Right atrium auricular region (tissue), 2 donors: ENCODE results near the gene DNMT3A. TPM values are rescaled to one million over a fixed set of nuclear protein-coding genes. Genes with fewer than 3 reads are reported as not detected.

Experiments used
- DNase-seq: peaks from one replicate; pipeline ENCODE4 v3.0.0-alpha.2; 2019; ENCODE audit warnings: low spot score
- H3K27ac ChIP-seq, 2 donors: fragments of 200-600 bp; sonication (generic); 1 replicate in 1 of 2; 2 replicates in 1 of 2; pipeline ENCODE4 v1.5.1; 2016 to 2019
- H3K27me3 ChIP-seq, 2 donors: fragments of 200-600 bp; sonication (generic); one replicate each; pipeline versions ENCODE4 v1.5.1 to v1.6.0; 2017 to 2019
- H3K36me3 ChIP-seq: fragments of 200-600 bp; sonication (generic); one replicate; pipeline ENCODE4 v1.5.1; 2016
- H3K4me1 ChIP-seq, 2 donors: fragments of 200-600 bp; sonication (generic); one replicate each; pipeline versions ENCODE4 v1.5.1 to v1.6.0; 2017 to 2019
- H3K4me3 ChIP-seq, 2 donors: fragments of 200-600 bp; sonication (generic); 1 replicate in 1 of 2; 2 replicates in 1 of 2; pipeline ENCODE4 v1.5.1; 2017 to 2019; ENCODE audit warnings: mild to moderate bottlenecking in 1 of 2, moderate library complexity in 1 of 2
- H3K9me3 ChIP-seq, 2 donors: fragments of 200-600 bp; sonication (generic); one replicate each; pipeline ENCODE4 v1.5.1; 2019
- CTCF ChIP-seq, 2 donors: fragments of 200-600 bp; sonication (generic); IDR thresholded peaks; one replicate each; pipeline ENCODE4 v1.5.1; 2019; ENCODE audit warnings: antibody characterized with exemption in 2 of 2
- total RNA-seq, 2 donors: library from RNA; depleted of rRNA; stranded (reverse); fragments of >200 nt; gene quantifications; one replicate each; pipeline ENCODE4 v1.1.0, GENCODE V29; 2016

DNMT3A gene
- total RNA-seq, 2 donors from 2014 or later = 6.0 to 8.1 TPM

GRCh38 chr2:25330937-25331336 lies 10.8 kb downstream of the DNMT3A start:
- Histone ChIP-seq H3K36me3 (peaks cover 13% of the 10 kb centered on the region), H3K27ac (no peak overlapping the region), H3K4me1 (peaks cover 0 to 74% of the 10 kb centered on the region in 2 donors), H3K9me3 (peaks cover 7% of the 10 kb centered on the region in 2 donors), H3K4me3 (no peak overlapping the region), H3K27me3 (no peaks in the 10 kb centered on the region)
- no peak for DNase-seq
- no peak for TF ChIP-seq CTCF (IDR thresholded peaks at IDR 0.05)

GRCh38 chr2:25330273-25330672 lies 11.5 kb downstream of the DNMT3A start:
- Histone ChIP-seq H3K4me1 (peaks cover 0 to 72% of the 10 kb centered on the region in 2 donors), H3K27ac (no peak overlapping the region), H3K4me3 (no peak overlapping the region), H3K27me3 (no peaks in the 10 kb centered on the region), H3K9me3 (peaks cover 7% of the 10 kb centered on the region in 2 donors), H3K36me3 (peaks cover 13% of the 10 kb centered on the region)
- TF ChIP-seq CTCF (IDR thresholded peaks at IDR 0.05) = no peak
- DNase-seq = no peak

GRCh38 chr2:25328152-25329085 lies 13.3 kb downstream of the DNMT3A start:
- Histone ChIP-seq H3K27ac (peak overlapping the region in 1 of 2 donors; percentile 29), H3K4me1 (peaks cover 0 to 74% of the 10 kb centered on the region in 2 donors)
- no peak for TF ChIP-seq CTCF (IDR thresholded peaks at IDR 0.05)

GRCh38 chr2:25326326-25327013 lies 15.3 kb downstream of the DNMT3A start:
- Histone ChIP-seq H3K36me3 (peaks cover 13% of the 10 kb centered on the region), H3K4me3 (no peak overlapping the region), H3K27ac (no peak overlapping the region), H3K4me1 (peaks cover 0 to 70% of the 10 kb centered on the region in 2 donors), H3K27me3 (no peaks in the 10 kb centered on the region), H3K9me3 (peaks cover 7% of the 10 kb centered on the region in 2 donors)
- DNase-seq = no peak
- TF ChIP-seq CTCF (IDR thresholded peaks at IDR 0.05) = no peak

More at GRCh38 chr2:25328152-25329085, 13.3 kb downstream of the DNMT3A start:
- H3K9me3 ChIP-seq = peaks cover 7% of the 10 kb centered on the region in 2 donors
- H3K4me3 ChIP-seq = no peak overlapping the region
- H3K27me3 ChIP-seq = no peaks in the 10 kb centered on the region
- DNase-seq = no peak
- peaks cover 13% of the 10 kb centered on the region for H3K36me3 ChIP-seq

- no peak for TF ChIP-seq CTCF (IDR thresholded peaks at IDR 0.05)
- H3K4me1 ChIP-seq = peaks cover 0 to 57% of the 10 kb centered on the region in 2 donors
- peak overlapping the region; percentile 56 to 71 for H3K27ac ChIP-seq
- DNase-seq = peak; percentile 77
- H3K27me3 ChIP-seq = no peaks in the 10 kb centered on the region
- peaks cover 7% of the 10 kb centered on the region in 2 donors for H3K9me3 ChIP-seq
- H3K4me3 ChIP-seq = no peak overlapping the region
- H3K36me3 ChIP-seq = peaks cover 13% of the 10 kb centered on the region
Measured at GRCh38 chr2:25324905-25325592, 16.7 kb downstream of the DNMT3A start.
